Activated T-cell treated with anti-CD3 and anti-CD28 coated beads, Interleukin-2, amount 50 U/mL, for 48 hours (primary cell): ENCODE data around the gene ANOS1.
"Not testable (repeated sequence)": the region's sequence is repeated elsewhere in the genome, so short reads cannot be mapped to it uniquely, and the experiment has no call there.

Experiments used
- DNase-seq, 2 experiments: peaks; one replicate each; pipeline ENCODE4 v3.0.0-alpha.2; 2020

The ANOS1 gene

GRCh38 chrX:8731559-8732395 lies at the start of gene ANOS1:
Gene ANOS1, minus strand, starts transcription at chrX:8732137. Its CDS starts 101 bp downstream, at chrX:8732036.
- DNase-seq: no peak

GRCh38 chrX:8773117-8773516 lies 41.2 kb upstream of the ANOS1 start:
- no peak for DNase-seq

GRCh38 chrX:8760021-8760420 lies 28.1 kb upstream of the ANOS1 start:
- DNase-seq: no peak

- not testable (repeated sequence) for DNase-seq
Observed at GRCh38 chrX:8758706-8759105, 26.8 kb upstream of the ANOS1 start.

- not testable (repeated sequence) for DNase-seq
Observed at GRCh38 chrX:8757609-8758389, 25.9 kb upstream of the ANOS1 start.

GRCh38 chrX:8755813-8756212 lies 23.9 kb upstream of the ANOS1 start:
- no peak for DNase-seq

GRCh38 chrX:8755116-8755515 lies 23.2 kb upstream of the ANOS1 start:
- no peak for DNase-seq

- DNase-seq: no peak
Observed at GRCh38 chrX:8749697-8750096, 17.8 kb upstream of the ANOS1 start.

GRCh38 chrX:8748855-8749254 lies 16.9 kb upstream of the ANOS1 start:
- no peak for DNase-seq

- peak; percentile 74 to 79 for DNase-seq
Observed at GRCh38 chrX:8743126-8743732, 11.3 kb upstream of the ANOS1 start.

GRCh38 chrX:8741981-8742380 lies 10.0 kb upstream of the ANOS1 start:
- no peak for DNase-seq

- DNase-seq: peak; percentile 35 to 39
Observed at GRCh38 chrX:8738588-8739189, 6.8 kb upstream of the ANOS1 start.

GRCh38 chrX:8737883-8738282 lies 5.9 kb upstream of the ANOS1 start:
- no peak for DNase-seq

GRCh38 chrX:8730812-8731558 lies 952 bp downstream of the ANOS1 start:
- DNase-seq: no peak

- no peak for DNase-seq
Observed at GRCh38 chrX:8729811-8730210, 2.1 kb downstream of the ANOS1 start.

- no peak for DNase-seq
Observed at GRCh38 chrX:8728932-8729535, 2.9 kb downstream of the ANOS1 start.

GRCh38 chrX:8726031-8726652 lies 5.8 kb downstream of the ANOS1 start:
- no peak for DNase-seq

GRCh38 chrX:8724300-8724699 lies 7.6 kb downstream of the ANOS1 start:
- no peak for DNase-seq

GRCh38 chrX:8721536-8721935 lies 10.4 kb downstream of the ANOS1 start:
- DNase-seq: no peak

- no peak for DNase-seq
Observed at GRCh38 chrX:8720136-8720535, 11.8 kb downstream of the ANOS1 start.

GRCh38 chrX:8717354-8717753 lies 14.6 kb downstream of the ANOS1 start:
- DNase-seq: no peak

- no peak for DNase-seq
Observed at GRCh38 chrX:8714164-8714563, 17.8 kb downstream of the ANOS1 start.
